GM12864 (cell line): ENCODE results near the gene ARID4B.

Experiments
- DNase-seq: peaks from one replicate; pipeline ENCODE4 v3.0.0-alpha.2; 2011; ENCODE audit warnings: low read depth
- H3K4me3 ChIP-seq: 2 replicates; pipeline ENCODE4 v1.5.1; 2011; ENCODE audit warnings: mild to moderate bottlenecking, low read depth, low read length, control low read depth
- CTCF ChIP-seq: IDR thresholded peaks from 2 replicates; pipeline ENCODE4 v1.5.1; 2011; ENCODE audit warnings: low read depth, mild to moderate bottlenecking, moderate library complexity, low read length, control low read depth, inconsistent platforms; ENCODE audit errors: missing control alignments

Gene ARID4B

GRCh38 chr1:235128456-235129328, 199.3 kb downstream of the ARID4B start, which contains the start of gene TOMM20:
Gene TOMM20 (minus strand): TSS chr1:235128837. CDS start chr1:235128715, 122 bp downstream.
- peak; percentile 12 for TF ChIP-seq CTCF
- peak within 1 kb of the TSS; percentile 83 for H3K4me3 ChIP-seq
- DNase-seq = peak; percentile 93

- no peak for DNase-seq
- H3K4me3 ChIP-seq = peak overlapping the region; percentile 83
- no peak for TF ChIP-seq CTCF
Observed at GRCh38 chr1:235127732-235128455, 200.1 kb downstream of the ARID4B start.

- H3K4me3 ChIP-seq = peak overlapping the region; percentile 83
- TF ChIP-seq CTCF = no peak
- no peak for DNase-seq
Observed at GRCh38 chr1:235127203-235127602, 200.8 kb downstream of the ARID4B start.

GRCh38 chr1:235124665-235125064, 203.3 kb downstream of the ARID4B start:
- H3K4me3 ChIP-seq = no peak overlapping the region
- TF ChIP-seq CTCF = no peak
- no peak for DNase-seq

DNA sequence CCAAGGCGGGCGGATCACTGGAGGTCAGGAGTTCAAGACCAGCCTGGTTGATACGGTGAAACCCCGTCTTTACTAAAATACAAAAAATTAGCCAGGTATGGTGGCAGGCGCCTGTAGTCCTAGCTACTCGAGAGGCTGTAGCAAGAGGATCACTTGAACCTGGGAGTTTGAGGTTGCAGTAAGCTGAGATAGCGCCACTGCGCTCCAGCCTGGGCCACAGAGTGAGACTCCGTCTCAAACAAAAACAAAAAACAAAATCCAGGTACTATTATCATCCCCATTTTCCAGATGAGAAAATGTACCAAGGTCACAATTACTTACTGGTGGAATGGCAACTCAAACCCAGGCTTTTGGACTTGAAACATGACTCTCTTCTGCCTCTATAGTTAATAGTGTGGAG, 203.9 kb downstream of the ARID4B start:
- no peak overlapping the region for H3K4me3 ChIP-seq
- DNase-seq = no peak
- TF ChIP-seq CTCF = no peak

GRCh38 chr1:235122348-235122747, 205.6 kb downstream of the ARID4B start:
- DNase-seq = no peak
- no peak for TF ChIP-seq CTCF
- H3K4me3 ChIP-seq = no peak overlapping the region
